Osteoblast (primary cell): ENCODE data around the gene NFS1. TPM values are rescaled to one million over a fixed set of nuclear protein-coding genes. Genes with fewer than 3 reads are reported as not detected.

Experiments used
- DNase-seq: peaks from one replicate; pipeline ENCODE4 v3.0.0; 2011; ENCODE audit warnings: low spot score, mixed read lengths; ENCODE audit not compliant: insufficient read length; ENCODE audit errors: missing footprints
- H2AFZ ChIP-seq: 2 replicates; pipeline ENCODE4 v1.6.0; 2011; ENCODE audit warnings: mild to moderate bottlenecking, low read length
- H3K27ac ChIP-seq: 2 replicates; pipeline ENCODE4 v1.5.1; 2011; ENCODE audit warnings: mild to moderate bottlenecking, low read depth, low read length, moderate library complexity
- H3K27me3 ChIP-seq: 2 replicates; pipeline ENCODE4 v1.6.0; 2012; ENCODE audit warnings: mild to moderate bottlenecking, control low read depth, inconsistent platforms, low read length, moderate library complexity; ENCODE audit not compliant: insufficient read depth
- H3K36me3 ChIP-seq: 2 replicates; pipeline ENCODE4 v1.5.1; 2011; ENCODE audit warnings: mild to moderate bottlenecking, low read length, control low read depth, moderate library complexity; ENCODE audit not compliant: insufficient read depth
- H3K4me1 ChIP-seq: 2 replicates; pipeline ENCODE4 v1.5.1; 2011; ENCODE audit warnings: mild to moderate bottlenecking, low read length, control low read depth, moderate library complexity; ENCODE audit not compliant: insufficient read depth
- H3K4me2 ChIP-seq: 2 replicates; pipeline ENCODE4 v1.6.0; 2011; ENCODE audit warnings: mild to moderate bottlenecking, low read length; ENCODE audit not compliant: insufficient read depth
- H3K4me3 ChIP-seq: fragments of 200-600 bp; sonication (generic); 3 replicates; pipeline ENCODE4 v1.5.1; 2012; ENCODE audit warnings: mild to moderate bottlenecking, low read length, inconsistent platforms; ENCODE audit not compliant: insufficient read depth
- H3K79me2 ChIP-seq: 2 replicates; pipeline ENCODE4 v1.6.0; 2012; ENCODE audit warnings: mild to moderate bottlenecking, low read length, control low read depth, inconsistent platforms; ENCODE audit not compliant: insufficient read depth
- H3K9me3 ChIP-seq: 2 replicates; pipeline ENCODE4 v1.5.1; 2011; ENCODE audit warnings: low read depth, low read length, control low read depth
- H4K20me1 ChIP-seq: 2 replicates; pipeline ENCODE4 v1.6.0; 2012; ENCODE audit warnings: mild to moderate bottlenecking, low read length, control low read depth; ENCODE audit not compliant: insufficient read depth
- total RNA-seq: library from RNA; depleted of rRNA; stranded (reverse); fragments of >200 nt; gene quantifications from 2 replicates; pipeline ENCODE4 v1.2.3, GENCODE V29; 2012
- TF ChIP-seq, protein P1 (sequence below): IDR thresholded peaks from 2 replicates; pipeline ENCODE4 v1.5.1; 2011; ENCODE audit warnings: mild to moderate bottlenecking, low read depth, low read length, moderate library complexity; ENCODE audit errors: extremely low read depth

The NFS1 gene
- total RNA-seq, 1 donor = 21.7 TPM

DNA sequence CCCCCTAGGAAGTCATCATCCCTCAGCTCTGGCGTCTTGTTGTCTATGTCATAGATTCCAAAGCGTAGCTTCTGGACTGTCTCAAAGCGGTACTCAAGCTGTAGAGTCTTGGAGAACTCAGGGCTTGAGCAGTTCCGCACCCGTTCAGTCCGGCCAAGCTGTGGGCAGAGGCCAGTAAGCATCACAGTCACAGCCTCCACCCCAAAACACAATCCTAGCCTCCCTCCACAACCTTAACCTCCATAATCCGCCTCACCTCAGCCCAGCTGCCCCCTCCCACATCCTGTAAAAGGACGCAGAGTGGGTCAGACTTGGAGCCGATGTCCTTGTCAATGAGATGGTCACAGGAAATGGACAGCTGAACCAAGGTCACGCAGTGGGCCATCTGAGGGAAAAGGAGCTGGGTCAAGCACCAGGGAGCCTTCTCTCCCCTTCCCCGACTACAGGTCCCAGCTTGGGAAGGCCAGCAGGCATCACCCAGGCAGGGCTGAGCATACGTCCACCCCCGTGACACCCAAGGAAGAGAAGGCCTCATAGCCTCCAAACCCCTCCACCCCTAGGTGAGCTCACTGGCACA lies 66.5 kb downstream of the NFS1 start:
- peaks cover 52% of the 10 kb centered on the region for H3K79me2 ChIP-seq
- H3K27me3 ChIP-seq = no peaks in the 10 kb centered on the region
- H3K9me3 ChIP-seq = no peaks in the 10 kb centered on the region
- no peak overlapping the region for H3K27ac ChIP-seq
- peaks cover 43% of the 10 kb centered on the region for H4K20me1 ChIP-seq
- peaks cover 3% of the 10 kb centered on the region for H3K4me1 ChIP-seq
- H2AFZ ChIP-seq = no peak overlapping the region
- DNase-seq = no peak
- H3K36me3 ChIP-seq = peaks cover 45% of the 10 kb centered on the region
- H3K4me3 ChIP-seq = no peak overlapping the region
- TF ChIP-seq, protein P1, sequence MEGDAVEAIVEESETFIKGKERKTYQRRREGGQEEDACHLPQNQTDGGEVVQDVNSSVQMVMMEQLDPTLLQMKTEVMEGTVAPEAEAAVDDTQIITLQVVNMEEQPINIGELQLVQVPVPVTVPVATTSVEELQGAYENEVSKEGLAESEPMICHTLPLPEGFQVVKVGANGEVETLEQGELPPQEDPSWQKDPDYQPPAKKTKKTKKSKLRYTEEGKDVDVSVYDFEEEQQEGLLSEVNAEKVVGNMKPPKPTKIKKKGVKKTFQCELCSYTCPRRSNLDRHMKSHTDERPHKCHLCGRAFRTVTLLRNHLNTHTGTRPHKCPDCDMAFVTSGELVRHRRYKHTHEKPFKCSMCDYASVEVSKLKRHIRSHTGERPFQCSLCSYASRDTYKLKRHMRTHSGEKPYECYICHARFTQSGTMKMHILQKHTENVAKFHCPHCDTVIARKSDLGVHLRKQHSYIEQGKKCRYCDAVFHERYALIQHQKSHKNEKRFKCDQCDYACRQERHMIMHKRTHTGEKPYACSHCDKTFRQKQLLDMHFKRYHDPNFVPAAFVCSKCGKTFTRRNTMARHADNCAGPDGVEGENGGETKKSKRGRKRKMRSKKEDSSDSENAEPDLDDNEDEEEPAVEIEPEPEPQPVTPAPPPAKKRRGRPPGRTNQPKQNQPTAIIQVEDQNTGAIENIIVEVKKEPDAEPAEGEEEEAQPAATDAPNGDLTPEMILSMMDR = no peak
- no peak overlapping the region for H3K4me2 ChIP-seq

DNA sequence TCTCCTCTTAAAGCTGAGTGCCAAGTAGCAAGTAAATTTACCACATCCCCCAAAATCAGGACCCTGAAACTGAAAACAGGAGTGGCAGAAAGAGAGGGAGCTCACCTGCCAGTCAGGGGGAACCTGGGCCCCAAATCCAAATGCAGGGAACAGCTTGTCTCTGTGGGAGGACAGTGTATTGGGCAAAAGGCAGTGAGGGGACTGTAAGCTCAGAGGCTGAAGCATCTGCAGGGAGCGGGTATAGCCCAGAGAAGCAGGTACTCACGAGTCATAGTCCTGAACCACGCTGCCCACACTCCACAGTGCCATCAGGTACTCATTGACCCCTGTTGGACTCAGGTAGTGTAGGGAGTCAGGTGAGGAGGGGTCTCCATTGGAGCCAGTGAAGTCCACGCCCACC lies 68.5 kb downstream of the NFS1 start:
- Histone ChIP-seq H4K20me1 (peaks cover 27% of the 10 kb centered on the region), H3K4me1 (no peaks in the 10 kb centered on the region), H2AFZ (no peak overlapping the region), H3K4me3 (no peak overlapping the region), H3K4me2 (no peak overlapping the region), H3K79me2 (peaks cover 33% of the 10 kb centered on the region), H3K27me3 (no peaks in the 10 kb centered on the region), H3K36me3 (peaks cover 64% of the 10 kb centered on the region), H3K9me3 (no peaks in the 10 kb centered on the region), H3K27ac (no peak overlapping the region)
- no peak for DNase-seq
- TF ChIP-seq, protein P1 = no peak

DNA sequence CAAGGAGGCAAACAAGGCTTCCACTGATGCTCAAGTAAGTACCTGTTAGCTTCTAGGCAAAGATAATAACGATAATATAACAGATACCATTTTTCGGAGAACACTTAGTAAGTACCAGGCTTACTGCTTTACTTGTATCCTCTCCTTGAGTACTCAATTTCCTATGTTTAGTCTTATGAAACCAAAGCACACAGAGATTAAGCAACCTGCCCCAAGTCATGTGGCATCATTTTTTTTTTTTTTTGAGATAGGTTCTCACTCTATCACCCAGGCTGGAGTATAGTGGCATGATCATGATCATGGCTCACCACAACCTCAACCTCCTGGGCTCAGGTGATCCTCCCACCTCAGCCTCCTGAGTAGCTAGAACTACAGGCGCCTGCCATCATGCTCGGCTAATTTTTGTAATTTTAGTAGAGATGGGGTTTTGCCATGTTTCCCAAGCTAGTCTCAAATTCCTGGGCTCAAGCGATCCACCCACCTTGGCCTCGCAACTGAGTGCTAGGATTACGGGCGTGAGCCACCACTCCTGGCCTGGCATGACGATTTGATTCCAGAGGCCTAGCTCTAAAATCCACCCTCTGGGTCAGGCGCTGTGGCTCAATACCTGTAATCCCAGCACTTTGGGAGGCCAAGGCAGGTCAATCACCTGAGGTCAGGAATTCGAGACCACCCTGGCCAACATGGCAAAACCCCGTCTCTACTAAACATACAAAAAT lies 69.6 kb downstream of the NFS1 start:
- no peaks in the 10 kb centered on the region for H3K4me1 ChIP-seq
- no peak overlapping the region for H2AFZ ChIP-seq
- H3K79me2 ChIP-seq = peaks cover 23% of the 10 kb centered on the region
- H3K27me3 ChIP-seq = no peaks in the 10 kb centered on the region
- peaks cover 72% of the 10 kb centered on the region for H3K36me3 ChIP-seq
- no peaks in the 10 kb centered on the region for H3K9me3 ChIP-seq
- H3K4me2 ChIP-seq = no peak overlapping the region
- DNase-seq = no peak
- peaks cover 20% of the 10 kb centered on the region for H4K20me1 ChIP-seq
- no peak overlapping the region for H3K4me3 ChIP-seq
- H3K27ac ChIP-seq = no peak overlapping the region
- TF ChIP-seq, protein P1 = no peak

DNA sequence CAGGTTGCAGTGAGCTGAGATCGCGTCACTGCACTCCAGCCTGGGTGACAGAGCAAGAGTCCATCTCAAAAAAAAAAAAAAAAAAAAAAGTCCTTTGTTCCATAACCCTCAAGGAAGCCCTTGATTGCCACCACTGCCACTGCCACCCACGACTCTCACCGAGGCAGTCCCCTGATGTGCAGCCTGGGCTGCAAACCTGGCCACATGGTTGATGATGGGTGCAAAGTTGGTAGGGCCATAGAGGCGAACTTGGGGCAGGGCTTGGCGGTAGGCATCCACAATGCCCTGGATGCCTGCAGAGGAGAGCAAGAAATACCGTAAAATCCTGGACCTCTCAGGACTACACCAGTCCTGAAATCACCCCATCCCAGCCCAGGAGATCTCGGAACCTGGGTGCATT lies 72.0 kb downstream of the NFS1 start:
- no peaks in the 10 kb centered on the region for H3K4me1 ChIP-seq
- no peaks in the 10 kb centered on the region for H3K27me3 ChIP-seq
- no peaks in the 10 kb centered on the region for H3K9me3 ChIP-seq
- H2AFZ ChIP-seq = no peak overlapping the region
- DNase-seq = no peak
- H3K36me3 ChIP-seq = peaks cover 67% of the 10 kb centered on the region
- H3K4me2 ChIP-seq = no peak overlapping the region
- no peak overlapping the region for H3K4me3 ChIP-seq
- H4K20me1 ChIP-seq = peaks cover 7% of the 10 kb centered on the region
- no peak overlapping the region for H3K27ac ChIP-seq
- H3K79me2 ChIP-seq = peaks cover 3% of the 10 kb centered on the region
- TF ChIP-seq, protein P1 = no peak
